HUES6 (cell line): Measurements from ENCODE around the gene FOXP4.

Experiments
- H3K27ac ChIP-seq: 2 replicates; pipeline ENCODE4 v1.7.0; 2013; ENCODE audit warnings: low read depth, mild to moderate bottlenecking, low read length, inconsistent platforms
- H3K27me3 ChIP-seq: 2 replicates; pipeline ENCODE4 v1.6.1; 2013; ENCODE audit warnings: low read length; ENCODE audit not compliant: control insufficient read depth, insufficient read depth
- H3K36me3 ChIP-seq: 2 replicates; pipeline ENCODE4 v1.6.1; 2013; ENCODE audit warnings: low read length; ENCODE audit not compliant: control insufficient read depth, insufficient read depth
- H3K4me1 ChIP-seq: 2 replicates; pipeline ENCODE4 v1.6.1; 2013; ENCODE audit warnings: low read length; ENCODE audit not compliant: control insufficient read depth, insufficient read depth
- H3K4me3 ChIP-seq: 2 replicates; pipeline ENCODE4 v1.5.1; 2013; ENCODE audit warnings: low read depth, low read length
- H3K9ac ChIP-seq: one replicate; pipeline ENCODE4 v1.6.1; 2013; ENCODE audit warnings: mild to moderate bottlenecking, low read length
- H3K9me3 ChIP-seq: 2 replicates; pipeline ENCODE4 v1.6.1; 2013; ENCODE audit warnings: low read depth, low read length; ENCODE audit not compliant: control insufficient read depth, insufficient read depth

Gene FOXP4

GRCh38 chr6:41505122-41506049, 40.8 kb upstream of the FOXP4 start:
- peak overlapping the region; percentile 43 for H3K4me3 ChIP-seq
- H3K9me3 ChIP-seq: no peaks in the 10 kb centered on the region
- H3K27ac ChIP-seq: no peak overlapping the region
- no peak overlapping the region for H3K9ac ChIP-seq
- H3K4me1 ChIP-seq: peaks cover 27% of the 10 kb centered on the region
- H3K27me3 ChIP-seq: peaks cover 94% of the 10 kb centered on the region
- H3K36me3 ChIP-seq: no peaks in the 10 kb centered on the region

GRCh38 chr6:41508479-41508878, 37.7 kb upstream of the FOXP4 start:
- Histone ChIP-seq H3K4me3 (no peak overlapping the region), H3K9ac (no peak overlapping the region), H3K4me1 (peaks cover 15% of the 10 kb centered on the region), H3K36me3 (no peaks in the 10 kb centered on the region), H3K27me3 (peaks cover 95% of the 10 kb centered on the region), H3K9me3 (no peaks in the 10 kb centered on the region), H3K27ac (no peak overlapping the region)

GRCh38 chr6:41509580-41509979, 36.6 kb upstream of the FOXP4 start:
- H3K9me3 ChIP-seq: no peaks in the 10 kb centered on the region
- H3K27ac ChIP-seq: no peak overlapping the region
- no peak overlapping the region for H3K4me3 ChIP-seq
- no peaks in the 10 kb centered on the region for H3K36me3 ChIP-seq
- H3K4me1 ChIP-seq: peaks cover 10% of the 10 kb centered on the region
- peaks cover 95% of the 10 kb centered on the region for H3K27me3 ChIP-seq
- H3K9ac ChIP-seq: no peak overlapping the region

GRCh38 chr6:41511443-41512060, 34.6 kb upstream of the FOXP4 start:
- Histone ChIP-seq H3K4me3 (no peak overlapping the region), H3K9me3 (no peaks in the 10 kb centered on the region), H3K4me1 (no peaks in the 10 kb centered on the region), H3K36me3 (no peaks in the 10 kb centered on the region), H3K27ac (no peak overlapping the region), H3K9ac (no peak overlapping the region), H3K27me3 (peaks cover 84% of the 10 kb centered on the region)

- H3K36me3 ChIP-seq: no peaks in the 10 kb centered on the region
- no peak overlapping the region for H3K4me3 ChIP-seq
- peaks cover 83% of the 10 kb centered on the region for H3K27me3 ChIP-seq
- no peaks in the 10 kb centered on the region for H3K4me1 ChIP-seq
- no peak overlapping the region for H3K27ac ChIP-seq
- no peaks in the 10 kb centered on the region for H3K9me3 ChIP-seq
- no peak overlapping the region for H3K9ac ChIP-seq
Measured at GRCh38 chr6:41512146-41512701, 34.0 kb upstream of the FOXP4 start.

- no peaks in the 10 kb centered on the region for H3K36me3 ChIP-seq
- peaks cover 51% of the 10 kb centered on the region for H3K27me3 ChIP-seq
- H3K9ac ChIP-seq: no peak overlapping the region
- no peaks in the 10 kb centered on the region for H3K9me3 ChIP-seq
- no peak overlapping the region for H3K27ac ChIP-seq
- peaks cover 12% of the 10 kb centered on the region for H3K4me1 ChIP-seq
- H3K4me3 ChIP-seq: no peak overlapping the region
Measured at GRCh38 chr6:41515995-41516394, 30.2 kb upstream of the FOXP4 start.

- Histone ChIP-seq H3K9ac (no peak overlapping the region), H3K36me3 (no peaks in the 10 kb centered on the region), H3K4me3 (no peak overlapping the region), H3K4me1 (peaks cover 12% of the 10 kb centered on the region), H3K27ac (no peak overlapping the region), H3K27me3 (peaks cover 42% of the 10 kb centered on the region), H3K9me3 (no peaks in the 10 kb centered on the region)
Measured at GRCh38 chr6:41518118-41518517, 28.1 kb upstream of the FOXP4 start.

- Histone ChIP-seq H3K4me1 (peaks cover 12% of the 10 kb centered on the region), H3K4me3 (no peak overlapping the region), H3K36me3 (no peaks in the 10 kb centered on the region), H3K9ac (no peak overlapping the region), H3K9me3 (no peaks in the 10 kb centered on the region), H3K27me3 (peaks cover 43% of the 10 kb centered on the region), H3K27ac (no peak overlapping the region)
Measured at GRCh38 chr6:41519305-41519744, 26.9 kb upstream of the FOXP4 start.

GRCh38 chr6:41519745-41520699, 26.2 kb upstream of the FOXP4 start:
- Histone ChIP-seq H3K4me3 (no peak overlapping the region), H3K4me1 (peaks cover 12% of the 10 kb centered on the region)

GRCh38 chr6:41522780-41523548, 23.2 kb upstream of the FOXP4 start:
- Histone ChIP-seq H3K9me3 (no peaks in the 10 kb centered on the region), H3K27me3 (peaks cover 52% of the 10 kb centered on the region), H3K27ac (no peak overlapping the region), H3K4me3 (no peak overlapping the region), H3K9ac (no peak overlapping the region), H3K4me1 (peaks cover 12% of the 10 kb centered on the region), H3K36me3 (no peaks in the 10 kb centered on the region)

More at GRCh38 chr6:41519745-41520699, 26.2 kb upstream of the FOXP4 start:
- Histone ChIP-seq H3K27ac (no peak overlapping the region), H3K36me3 (no peaks in the 10 kb centered on the region), H3K9ac (no peak overlapping the region), H3K9me3 (no peaks in the 10 kb centered on the region), H3K27me3 (peaks cover 41% of the 10 kb centered on the region)
